K562 (cell line): ENCODE data around the gene CTXND1. TPM values are rescaled to one million over a fixed set of nuclear protein-coding genes. Genes with fewer than 3 reads are reported as not detected.

Experiments used
- ATAC-seq: fragments of 200-7000 bp; cut with Tn5 transposase; 3 replicates; pipeline ENCODE4 v1.9.1; 2020; ENCODE audit warnings: moderate library complexity
- BruUV-seq: library from RNA; stranded (reverse); fragments of 400-500 nt; replicated peaks from 2 replicates; lab custom pipeline; 2021; lab: Mats Ljungman, UMichigan
- CTCF ChIA-PET: fragments of 300-600 bp; formaldehyde crosslinking; extraction: SDS; loops from one replicate; lab custom pipeline; 2021; ENCODE audit warnings: low intra/inter-chr PET ratio; lab: Yijun Ruan, JAX
- POLR2A ChIA-PET: fragments of 300-600, 350-650 bp; sonication (Branson Sonifier 250); formaldehyde crosslinking; extraction: SDS; loops from one replicate; lab custom pipeline; 2021; ENCODE audit warnings: antibody characterized with exemption, inconsistent platforms; lab: Yijun Ruan, JAX
- DNase-seq, 4 experiments: peaks; one replicate each; pipeline versions ENCODE4 v3.0.0 to v3.0.0-alpha.2; 2011 to 2018; ENCODE audit warnings: low spot score in 3 of 4, mixed read lengths in 3 of 4; ENCODE audit errors: extremely low read depth in 1 of 4
- FAIRE-seq: peaks from 2 replicates; lab custom pipeline; 2011; peaks lifted over from hg19 to GRCh38; lab: Jason Lieb, UNC
- H2AFZ ChIP-seq: 2 replicates; pipeline ENCODE4 v1.6.0; 2011; ENCODE audit warnings: low read depth, low read length, control low read depth, inconsistent platforms
- H3K27ac ChIP-seq: fragments of 200-600 bp; 3 replicates; pipeline ENCODE4 v1.8.0; 2011; ENCODE audit warnings: low read depth, mild to moderate bottlenecking, control low read depth, inconsistent platforms, low read length, moderate library complexity, mixed read lengths; ENCODE audit errors: extremely low read depth
- H3K27me3 ChIP-seq, 2 experiments: fragments of 300-600 bp in 1 of 2; 2 replicates in 1 of 2; 3 replicates in 1 of 2; pipeline versions ENCODE4 v1.6.0 to v1.8.0; 2011; ENCODE audit warnings: inconsistent platforms in 2 of 2, low read length in 2 of 2, mild to moderate bottlenecking in 1 of 2, mixed read lengths in 1 of 2, moderate library complexity in 1 of 2; ENCODE audit not compliant: control insufficient read depth in 2 of 2, insufficient read depth in 2 of 2
- H3K36me3 ChIP-seq: fragments of 300-600 bp; 3 replicates; pipeline ENCODE4 v1.8.0; 2011; ENCODE audit warnings: mild to moderate bottlenecking, low read length, inconsistent platforms; ENCODE audit not compliant: control insufficient read depth, insufficient read depth
- H3K4me1 ChIP-seq, 2 experiments: fragments of 200-600 bp in 1 of 2; replicated peaks in 1 of 2; 2 replicates in 1 of 2; 3 replicates in 1 of 2; pipeline versions ENCODE4 v1.5.1 to v1.8.0; 2011; ENCODE audit warnings: inconsistent platforms in 2 of 2, low read length in 2 of 2, mild to moderate bottlenecking in 1 of 2, mixed read lengths in 1 of 2, moderate library complexity in 1 of 2; ENCODE audit not compliant: control insufficient read depth in 2 of 2, insufficient read depth in 2 of 2
- H3K4me2 ChIP-seq: 2 replicates; pipeline ENCODE4 v1.6.1; 2011; ENCODE audit warnings: low read length, control low read depth, inconsistent platforms, mixed read lengths; ENCODE audit not compliant: insufficient read depth
- H3K4me3 ChIP-seq: fragments of 200-600 bp; sonication (generic), shearing (Covaris generic); 2 replicates; pipeline ENCODE4 v1.5.1; 2016; ENCODE audit warnings: control low read depth, inconsistent platforms
- H3K79me2 ChIP-seq: fragments of 200-600 bp; 3 replicates; pipeline ENCODE4 v1.8.0; 2011; ENCODE audit warnings: low read length, inconsistent platforms; ENCODE audit not compliant: control insufficient read depth, insufficient read depth
- H3K9ac ChIP-seq, 2 experiments: 2 replicates each; pipeline versions ENCODE4 v1.6.0 to v1.6.1; 2011; ENCODE audit warnings: low read depth in 2 of 2, low read length in 2 of 2, control low read depth in 1 of 2, inconsistent platforms in 1 of 2, mild to moderate bottlenecking in 1 of 2, mixed read lengths in 1 of 2; ENCODE audit not compliant: insufficient read depth in 1 of 2
- H3K9me1 ChIP-seq: one replicate; pipeline ENCODE4 v1.6.0; 2011; ENCODE audit warnings: inconsistent platforms, mild to moderate bottlenecking, low read length, moderate library complexity; ENCODE audit not compliant: control insufficient read depth, insufficient read depth
- H3K9me3 ChIP-seq: replicated peaks from 2 replicates; pipeline ENCODE4 v1.5.1; 2011; ENCODE audit warnings: low read depth, low read length, inconsistent platforms; ENCODE audit not compliant: control insufficient read depth, insufficient read depth
- H4K20me1 ChIP-seq: replicated peaks from 2 replicates; pipeline ENCODE4 v1.6.1; 2011; ENCODE audit warnings: low read length, inconsistent platforms, mixed read lengths; ENCODE audit not compliant: control insufficient read depth, insufficient read depth
- ARID3B ChIP-seq: fragments of 250-450 bp; sonication (Bioruptor Pico); IDR thresholded peaks from 2 replicates; pipeline ENCODE4 v1.4.0; 2020; ENCODE audit warnings: borderline replicate concordance
- CEBPG ChIP-seq, 3 experiments: fragments of 200-800 bp in 1 of 3; sonication (Bioruptor generic) in 1 of 3; sonication (generic) in 1 of 3; formaldehyde crosslinking in 1 of 3; IDR thresholded peaks in 2 of 3; conservative IDR thresholded peaks in 1 of 3; 2 replicates each; pipeline versions ENCODE4 v1.6.1 to v1.8.0; 2016 to 2022; ENCODE audit warnings: missing compliant biosample characterization in 2 of 3, missing genetic modification characterization in 2 of 3, mild to moderate bottlenecking in 1 of 3, missing genetic modification reagents in 1 of 3
- GABPB2 ChIP-seq: fragments of 250-450 bp; sonication (Bioruptor Pico); conservative IDR thresholded peaks from 2 replicates; pipeline ENCODE4 v1.5.1; 2021; ENCODE audit warnings: mild to moderate bottlenecking
- HDAC1 ChIP-seq, 2 experiments: fragments of 450-650 bp; IDR thresholded peaks; 2 replicates each; pipeline ENCODE4 v1.6.1; 2016 to 2017; ENCODE audit warnings: inconsistent platforms in 1 of 2, mild to moderate bottlenecking in 1 of 2, moderate library complexity in 1 of 2
- HDAC8 ChIP-seq: fragments of 450-650 bp; IDR thresholded peaks from 2 replicates; pipeline ENCODE4 v1.6.1; 2016; ENCODE audit warnings: mild to moderate bottlenecking, missing genetic modification characterization, moderate library complexity, missing compliant biosample characterization
- JUND ChIP-seq, 2 experiments: IDR thresholded peaks; 2 replicates in 1 of 2; 3 replicates in 1 of 2; pipeline ENCODE4 v1.6.1; 2011; ENCODE audit warnings: borderline replicate concordance in 2 of 2, low read depth in 2 of 2, low read length in 2 of 2, improper control_type of control experiment in 1 of 2, missing biosample characterization in 1 of 2, missing genetic modification characterization in 1 of 2, missing genetic modification reagents in 1 of 2
- LARP7 ChIP-seq: fragments of 450-650 bp; IDR thresholded peaks from 2 replicates; pipeline ENCODE4 v1.6.1; 2016
- MBD1 ChIP-seq: fragments of 250-450 bp; sonication (Bioruptor Pico); IDR thresholded peaks from 2 replicates; pipeline ENCODE4 v1.8.0; 2022; ENCODE audit warnings: inconsistent platforms
- MCM7 ChIP-seq, 2 experiments: fragments of 450-650 bp; IDR thresholded peaks; 2 replicates each; pipeline ENCODE4 v1.6.1; 2016 to 2018
- TCF7L2 ChIP-seq: fragments of 150-350 bp; IDR thresholded peaks from 2 replicates; pipeline ENCODE4 v1.6.1; 2016; ENCODE audit warnings: low read depth, mild to moderate bottlenecking, low read length, moderate library complexity
- ZC3H11A ChIP-seq: IDR thresholded peaks from 2 replicates; pipeline ENCODE4 v1.6.1; 2012; ENCODE audit warnings: low read depth, low read length, improper control_type of control experiment
- ZNF174 ChIP-seq: fragments of 250-450 bp; sonication (Bioruptor Pico); IDR thresholded peaks from 2 replicates; pipeline ENCODE4 v1.4.0; 2020; ENCODE audit warnings: mild to moderate bottlenecking
- WGBS: fragments of 100-300 bp; shearing (Covaris generic); methylation state at CpG from one replicate; pipeline ENCODE4 v1.1.6; 2016; ENCODE audit warnings: low coverage, mixed read lengths; ENCODE audit not compliant: insufficient coverage; ENCODE audit errors: missing lambda C conversion rate; 5-methylcytosine and 5-hydroxymethylcytosine counted together
- in situ Hi-C: fragments of 300-500 bp; cut with MboI; formaldehyde crosslinking; loops from 4 replicates; pipeline ENCODE4 v1.15.0; 2018; ENCODE audit warnings: inconsistent platforms, mixed read lengths
- intact Hi-C: fragments of 100-400 bp; cut with micrococcal nuclease; formaldehyde crosslinking; loops from 2 replicates; pipeline ENCODE4 v1.14.2; 2022
- polyA plus RNA-seq, 8 experiments: library from polyadenylated mRNA; depleted of rRNA in 4 of 8; stranded (reverse) in 5 of 8; unstranded in 3 of 8; fragments of >200 nt; fragmentation: Nextera tagmentation in 2 of 8; fragmentation: Illumina TruSeq in 1 of 8; extraction: Ambion mirVana in 2 of 8; extraction: Trizol in 1 of 8; gene quantifications; 2 replicates each; pipeline versions ENCODE4 v1.2.1 to v1.2.3, GENCODE V29; 2011 to 2014; ENCODE audit warnings: inconsistent platforms in 1 of 8, missing spikeins in 1 of 8
- total RNA-seq, 7 experiments: library from RNA; depleted of rRNA in 6 of 7; stranded (reverse); fragments of >200 nt in 6 of 7; fragmentation: Illumina TruSeq in 2 of 7; extraction: Trizol in 2 of 7; gene quantifications; 2 replicates each; pipeline versions ENCODE4 v1.2.1 to v1.2.3, GENCODE V29; 2011 to 2021; ENCODE audit warnings: low replicate concordance in 1 of 7
- TF ChIP-seq, protein P1 (sequence below), 2 experiments: fragments of 450-650 bp; IDR thresholded peaks; 2 replicates each; pipeline ENCODE4 v1.6.1; 2018; ENCODE audit warnings: mild to moderate bottlenecking in 2 of 2, low read depth in 1 of 2; ENCODE audit not compliant: partially characterized antibody in 2 of 2

The CTXND1 gene
- total and polyA plus RNA-seq, 9 of the 15 experiments (the other 6 are each of a cell fraction or from before 2014, with no cell fraction given): 0.04 TPM; not detected in 7

DNA sequence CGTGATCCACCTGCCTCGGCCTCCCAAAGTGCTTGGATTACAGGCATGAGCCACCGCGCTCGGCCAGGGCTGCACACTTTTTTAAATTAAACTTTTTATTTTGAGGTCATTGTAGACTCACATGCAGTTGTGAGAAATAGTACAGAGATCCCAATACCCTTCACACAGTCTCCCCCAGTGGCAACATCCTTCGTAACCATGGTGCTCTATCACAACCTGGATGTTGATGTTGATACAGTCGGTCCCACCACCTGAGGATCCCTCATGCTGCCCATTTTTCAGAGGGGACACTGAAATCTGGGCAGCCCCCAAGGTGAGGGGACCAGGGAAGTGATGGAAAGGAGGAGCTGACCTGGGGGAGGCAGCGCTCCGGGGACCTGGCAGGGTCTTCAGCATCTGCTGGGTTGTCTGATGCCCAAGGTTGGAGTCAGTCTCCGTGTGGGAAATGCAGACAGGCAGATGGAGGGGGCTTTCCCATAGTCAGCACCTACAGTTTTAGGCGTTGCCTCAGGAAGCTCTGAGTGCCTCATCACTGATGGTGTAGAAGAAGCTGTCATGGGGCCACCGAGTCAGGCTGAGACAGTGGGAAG is 82.2 kb downstream of the CTXND1 start:
- H3K36me3 ChIP-seq: peaks cover 60% of the 10 kb centered on the region; the same call in 2 of the 3 replicates
- no TSS peak for BruUV-seq
- no peak overlapping the region for H2AFZ ChIP-seq
- no peaks in the 10 kb centered on the region for H3K9me1 ChIP-seq
- 96% methylated on average over 12 of the region's 12 CpGs for WGBS
- DNase-seq (no peak), ATAC-seq (no peak), FAIRE-seq (no peak)
- ChIA-PET POLR2A (no interaction called here), CTCF (no interaction called here)
- no peaks in the 10 kb centered on the region for H3K79me2 ChIP-seq
- H3K27ac ChIP-seq: no peak overlapping the region
- intact Hi-C loops (loop anchor here (5.0 to 10.0 kb wide), 3 partner anchors 108 to 785 kb away; no protein-coding TSS in a partner anchor), in situ Hi-C loops (loop anchor here (25.0 kb wide), 1 partner anchor 283 kb away; the partner anchor contains the start of gene MTHFS)
- no peak overlapping the region for H3K4me2 ChIP-seq
- H4K20me1 ChIP-seq: no peaks in the 10 kb centered on the region
- no peak overlapping the region for H3K4me3 ChIP-seq
- no peaks in the 10 kb centered on the region for H3K9me3 ChIP-seq
- no peak overlapping the region for H3K9ac ChIP-seq
- no peaks in the 10 kb centered on the region for H3K4me1 ChIP-seq
- H3K27me3 ChIP-seq: no peaks in the 10 kb centered on the region
- TF ChIP-seq, protein P1, sequence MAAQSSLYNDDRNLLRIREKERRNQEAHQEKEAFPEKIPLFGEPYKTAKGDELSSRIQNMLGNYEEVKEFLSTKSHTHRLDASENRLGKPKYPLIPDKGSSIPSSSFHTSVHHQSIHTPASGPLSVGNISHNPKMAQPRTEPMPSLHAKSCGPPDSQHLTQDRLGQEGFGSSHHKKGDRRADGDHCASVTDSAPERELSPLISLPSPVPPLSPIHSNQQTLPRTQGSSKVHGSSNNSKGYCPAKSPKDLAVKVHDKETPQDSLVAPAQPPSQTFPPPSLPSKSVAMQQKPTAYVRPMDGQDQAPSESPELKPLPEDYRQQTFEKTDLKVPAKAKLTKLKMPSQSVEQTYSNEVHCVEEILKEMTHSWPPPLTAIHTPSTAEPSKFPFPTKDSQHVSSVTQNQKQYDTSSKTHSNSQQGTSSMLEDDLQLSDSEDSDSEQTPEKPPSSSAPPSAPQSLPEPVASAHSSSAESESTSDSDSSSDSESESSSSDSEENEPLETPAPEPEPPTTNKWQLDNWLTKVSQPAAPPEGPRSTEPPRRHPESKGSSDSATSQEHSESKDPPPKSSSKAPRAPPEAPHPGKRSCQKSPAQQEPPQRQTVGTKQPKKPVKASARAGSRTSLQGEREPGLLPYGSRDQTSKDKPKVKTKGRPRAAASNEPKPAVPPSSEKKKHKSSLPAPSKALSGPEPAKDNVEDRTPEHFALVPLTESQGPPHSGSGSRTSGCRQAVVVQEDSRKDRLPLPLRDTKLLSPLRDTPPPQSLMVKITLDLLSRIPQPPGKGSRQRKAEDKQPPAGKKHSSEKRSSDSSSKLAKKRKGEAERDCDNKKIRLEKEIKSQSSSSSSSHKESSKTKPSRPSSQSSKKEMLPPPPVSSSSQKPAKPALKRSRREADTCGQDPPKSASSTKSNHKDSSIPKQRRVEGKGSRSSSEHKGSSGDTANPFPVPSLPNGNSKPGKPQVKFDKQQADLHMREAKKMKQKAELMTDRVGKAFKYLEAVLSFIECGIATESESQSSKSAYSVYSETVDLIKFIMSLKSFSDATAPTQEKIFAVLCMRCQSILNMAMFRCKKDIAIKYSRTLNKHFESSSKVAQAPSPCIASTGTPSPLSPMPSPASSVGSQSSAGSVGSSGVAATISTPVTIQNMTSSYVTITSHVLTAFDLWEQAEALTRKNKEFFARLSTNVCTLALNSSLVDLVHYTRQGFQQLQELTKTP (IDR thresholded peaks at IDR 0.05; ENCODE audit: low read depth in 1 of 2, partially characterized antibody in 2 of 2): no peak
- TF ChIP-seq HDAC1 (IDR thresholded peaks at IDR 0.05): no peak
- TF ChIP-seq MCM7 (IDR thresholded peaks at IDR 0.05): no peak
- TF ChIP-seq ARID3B (CRISPR knock-in tag): no peak
- no peak for TF ChIP-seq HDAC8 (tag)
- no peak for TF ChIP-seq JUND (IDR thresholded peaks at IDR 0.05; ENCODE audit: borderline replicate concordance, low read depth, low read length)
- TF ChIP-seq JUND (tag; IDR thresholded peaks at IDR 0.05; ENCODE audit: borderline replicate concordance, low read depth, low read length): no peak
- TF ChIP-seq MBD1 (CRISPR knock-in tag): no peak
- TF ChIP-seq LARP7: no peak
- no peak for TF ChIP-seq CEBPG (CRISPR knock-in tag; IDR thresholded peaks at IDR 0.05)
- no peak for TF ChIP-seq CEBPG (tag; conservative IDR thresholded peaks at IDR 0.05 in 1 of 2, IDR thresholded peaks at IDR 0.05 in 1 of 2)
- no peak for TF ChIP-seq ZC3H11A
- TF ChIP-seq GABPB2: no peak
- TF ChIP-seq TCF7L2: no peak
- no peak for TF ChIP-seq ZNF174 (CRISPR knock-in tag)
